Activated CD8-positive, alpha-beta memory T cell treated with anti-CD3 and anti-CD28 coated beads, Interleukin-2, amount 50 U/mL, for 1 hour (primary cell): ENCODE measurements around the gene ARSG.
"Not testable (repeated sequence)": the region's sequence is repeated elsewhere in the genome, so short reads cannot be mapped to it uniquely, and the experiment has no call there.

Experiments used
- DNase-seq: peaks from one replicate; pipeline ENCODE4 v3.0.0-alpha.2; 2020; ENCODE audit errors: extremely low read depth

Gene ARSG

DNA sequence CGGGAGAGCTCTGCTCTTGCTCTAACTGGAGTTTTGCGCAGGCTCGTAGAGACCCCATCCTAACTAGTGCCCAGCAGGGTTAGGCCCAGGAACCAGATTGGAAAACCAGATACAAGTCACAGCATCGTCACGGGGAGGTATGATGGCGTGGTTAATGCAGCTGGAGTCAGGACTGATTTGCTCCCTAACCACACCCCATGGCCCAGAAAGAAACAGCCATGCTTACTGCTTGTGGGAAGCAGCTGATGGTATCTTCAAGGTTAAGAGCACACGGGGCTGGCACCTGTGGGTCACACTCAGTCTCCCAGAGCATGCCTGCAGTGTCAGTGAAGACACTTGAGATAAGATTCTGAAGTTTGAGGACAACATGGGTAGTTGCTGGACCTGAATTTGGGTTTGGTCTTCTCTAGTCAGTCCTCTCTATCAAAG, 105.8 kb downstream of the ARSG start:
- no peak for DNase-seq

DNA sequence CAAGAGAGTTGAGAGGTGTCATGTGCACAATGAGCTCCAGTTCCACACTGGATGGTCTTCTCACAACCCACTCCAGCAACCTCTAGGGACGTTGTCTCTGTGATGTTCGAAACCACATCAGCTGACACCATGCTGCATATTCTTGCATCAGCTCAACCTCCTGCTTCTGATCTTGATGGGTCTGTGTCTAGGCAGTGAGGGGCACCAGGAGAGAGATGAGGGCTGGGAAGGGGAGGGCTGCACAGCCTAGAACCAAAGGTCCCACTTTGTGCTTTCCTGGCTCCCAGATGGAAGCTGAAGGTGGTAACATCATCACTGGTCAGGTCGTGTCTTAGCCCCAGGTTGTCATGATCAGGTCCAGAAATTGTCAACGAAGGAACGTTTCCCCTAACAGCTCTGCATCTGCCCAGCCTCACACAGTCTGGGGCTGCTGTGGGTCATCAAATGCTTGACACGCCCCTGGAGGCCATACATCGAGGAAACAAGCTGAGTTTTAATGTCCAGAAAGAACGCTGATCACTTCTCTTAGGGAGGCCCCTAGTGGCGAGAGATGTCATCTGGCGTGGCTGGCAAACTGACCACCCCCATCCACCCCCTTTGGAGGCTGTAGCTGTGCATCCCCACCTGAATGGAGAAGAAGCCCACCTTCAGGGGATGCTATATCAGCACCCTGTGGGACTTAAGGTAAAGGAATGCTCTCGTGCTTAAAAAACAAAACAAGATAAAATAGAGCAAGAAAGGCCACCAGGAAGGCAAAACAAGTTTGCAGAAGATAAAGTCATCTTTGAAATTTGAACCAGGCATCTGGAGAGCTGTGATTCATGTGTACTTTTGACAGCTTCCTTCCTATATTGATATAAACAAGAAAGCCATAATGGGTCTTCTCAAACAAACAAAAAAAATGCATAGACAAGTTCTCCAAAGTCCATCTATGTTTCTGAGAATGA, 107.7 kb downstream of the ARSG start:
- no peak for DNase-seq

DNA sequence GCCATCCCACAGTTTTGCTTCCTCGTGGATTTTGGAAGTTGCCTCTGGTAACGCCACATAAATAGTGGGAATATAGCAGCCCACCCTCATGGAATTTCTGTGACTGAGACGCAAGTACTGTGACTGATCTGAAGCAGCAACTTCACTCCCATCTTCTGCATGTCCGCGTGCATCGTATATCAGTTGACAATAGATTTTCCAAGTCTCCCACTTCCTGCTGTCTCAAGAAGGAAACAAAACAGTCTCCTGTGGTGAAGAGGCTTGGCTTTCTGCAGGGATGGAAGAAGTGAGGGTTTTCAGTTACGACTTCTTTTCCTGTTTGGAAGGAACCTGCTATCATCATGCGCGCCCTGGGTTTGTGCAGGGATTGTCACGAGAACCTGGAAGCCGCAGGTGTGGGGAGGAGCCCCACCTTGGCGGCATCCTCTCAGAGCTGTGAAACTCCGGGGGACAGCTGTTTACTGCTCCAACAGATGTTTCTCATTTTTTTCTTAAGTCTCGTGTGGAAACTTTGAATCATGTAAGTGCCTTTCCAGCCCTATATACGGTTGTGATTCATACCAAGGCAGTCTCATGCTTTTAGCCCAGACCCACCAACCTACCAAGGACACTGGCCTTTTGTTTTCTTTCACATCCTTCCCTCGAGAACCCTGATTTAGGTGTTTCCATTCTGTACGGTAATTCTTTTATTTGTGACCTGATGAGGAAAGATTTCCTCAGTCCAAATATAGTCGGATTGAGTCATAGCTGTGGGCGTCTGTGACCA, 108.5 kb downstream of the ARSG start:
- no peak for DNase-seq

DNA sequence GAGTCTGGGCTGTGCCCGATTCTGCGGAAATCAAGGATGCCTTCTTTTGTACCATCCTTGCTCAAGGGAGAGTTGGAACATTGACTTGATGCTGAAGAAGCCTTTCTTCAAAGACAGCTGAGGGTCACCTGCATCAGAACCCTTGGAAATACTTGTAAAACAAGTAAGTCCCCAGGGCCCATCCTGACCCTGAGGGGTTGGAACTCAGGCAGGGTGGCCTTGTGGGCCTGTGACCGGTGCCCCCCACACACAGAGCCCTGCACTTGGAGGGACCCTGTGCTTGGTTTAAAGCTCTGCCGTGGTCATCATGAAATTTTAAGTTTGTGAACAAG, 109.1 kb downstream of the ARSG start:
- DNase-seq: no peak

DNA sequence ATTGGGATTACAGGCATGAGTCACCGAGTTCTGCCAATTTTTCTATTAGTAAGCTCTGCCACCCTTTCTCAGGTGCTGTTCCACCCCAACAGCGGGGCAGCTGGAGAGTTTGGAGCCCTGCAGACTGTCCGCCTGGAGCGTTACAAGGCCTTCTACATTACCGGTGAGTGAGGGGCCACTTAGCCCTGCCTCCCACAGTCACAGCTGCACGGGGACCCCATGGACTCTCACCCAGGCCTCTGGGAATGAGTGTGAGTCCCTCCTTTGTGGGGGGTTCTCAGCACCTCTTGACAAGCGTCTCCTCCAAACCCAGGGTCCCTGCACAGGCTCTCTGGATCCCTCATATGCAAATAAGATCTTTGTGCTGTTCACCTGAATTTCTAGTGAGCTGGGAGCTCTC, 110.0 kb downstream of the ARSG start:
- DNase-seq: no peak

DNA sequence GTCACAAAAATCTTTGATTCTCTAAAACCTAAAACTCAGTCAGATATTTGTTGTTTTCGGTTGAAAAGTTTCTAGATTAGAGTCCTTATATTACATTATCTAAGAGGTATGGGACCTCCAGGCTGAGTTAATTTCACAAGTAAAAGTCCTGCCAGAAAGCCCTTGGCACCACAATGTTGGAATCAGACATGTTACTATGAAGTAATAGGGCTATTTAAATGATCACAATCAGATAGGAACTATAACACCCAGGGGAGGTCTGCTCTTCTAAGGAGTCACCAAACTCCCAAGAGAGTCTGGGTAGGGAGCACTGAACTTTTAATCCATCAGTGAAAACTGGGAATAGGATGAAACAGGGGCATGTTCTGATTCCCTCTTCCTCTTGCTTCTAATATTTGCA, 111.8 kb downstream of the ARSG start:
- no peak for DNase-seq

DNA sequence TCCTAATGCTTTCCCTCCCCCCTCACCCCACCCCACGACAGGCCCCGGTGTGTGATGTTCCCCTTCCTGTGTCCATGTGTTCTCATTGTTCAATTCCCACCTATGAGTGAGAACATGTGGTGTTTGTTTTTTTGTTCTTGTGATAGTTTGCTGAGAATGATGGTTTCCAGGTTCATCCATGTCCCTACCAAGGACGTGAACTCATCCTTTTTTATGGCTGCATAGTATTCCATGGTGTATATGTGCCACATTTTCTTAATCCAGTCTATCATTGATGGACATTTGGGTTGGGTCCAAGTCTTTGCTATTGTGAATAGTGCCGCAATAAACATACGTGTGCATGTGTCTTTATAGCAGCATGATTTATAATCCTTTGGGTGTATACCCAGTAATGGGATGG, 112.5 kb downstream of the ARSG start:
- not testable (repeated sequence) for DNase-seq

DNA sequence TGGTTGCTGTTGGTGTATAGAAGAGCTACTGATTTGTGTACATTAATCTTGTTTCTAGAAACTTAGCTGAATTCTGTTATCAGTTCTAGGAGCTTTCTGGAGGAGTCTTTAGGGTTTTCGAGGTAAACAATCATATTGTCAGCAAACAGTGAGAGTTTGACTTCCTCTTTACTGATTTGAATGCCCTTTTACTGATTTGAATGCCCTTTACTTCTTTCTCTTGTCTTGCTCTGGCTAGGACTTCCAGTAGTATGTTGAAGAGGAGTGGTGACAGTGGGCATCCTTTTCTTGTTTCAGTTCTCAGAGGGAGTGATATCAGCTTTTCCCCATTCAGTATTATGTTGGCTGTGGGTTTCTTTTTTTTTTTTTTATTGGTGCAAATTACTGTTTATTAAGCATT, 116.4 kb downstream of the ARSG start:
- DNase-seq: not testable (repeated sequence)

DNA sequence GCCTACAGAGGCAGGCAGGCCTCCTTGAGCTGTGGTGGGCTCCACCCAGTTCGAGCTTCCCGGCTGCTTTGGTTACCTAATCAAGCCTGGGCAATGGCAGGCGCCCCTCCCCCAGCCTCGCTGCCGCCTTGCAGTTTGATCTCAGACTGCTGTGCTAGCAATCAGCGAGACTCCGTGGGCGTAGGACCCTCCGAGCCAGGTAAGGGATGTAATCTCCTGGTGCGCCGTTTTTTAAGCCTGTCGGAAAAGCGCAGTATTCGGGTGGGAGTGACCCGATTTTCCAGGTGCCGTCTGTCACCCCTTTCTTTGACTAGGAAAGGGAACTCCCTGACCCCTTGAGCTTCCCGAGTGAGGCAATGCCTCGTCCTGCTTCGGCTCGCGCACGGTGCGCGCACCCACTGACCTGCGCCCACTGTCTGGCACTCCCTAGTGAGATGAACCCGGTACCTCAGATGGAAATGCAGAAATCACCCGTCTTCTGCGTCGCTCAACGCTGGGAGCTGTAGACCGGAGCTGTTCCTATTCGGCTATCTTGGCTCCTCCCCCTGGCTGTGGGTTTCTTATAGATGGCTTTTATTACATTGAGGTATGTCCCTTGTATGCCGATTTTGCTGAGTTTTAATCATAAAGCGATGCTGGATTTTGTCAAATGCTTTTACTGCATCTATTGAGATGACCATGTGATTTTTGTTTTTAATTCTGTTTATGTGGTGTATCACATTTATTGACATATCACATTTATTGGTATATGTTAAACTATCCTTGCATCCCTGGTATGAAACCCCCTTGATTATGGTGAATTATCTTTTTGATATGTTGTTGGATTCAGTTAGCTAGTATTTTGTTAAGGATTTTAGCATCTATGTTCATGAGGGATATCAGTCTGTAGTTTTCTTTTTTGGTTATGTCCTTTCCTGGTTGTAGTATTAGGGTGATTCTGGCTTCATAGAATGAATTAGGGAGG, 122.6 kb downstream of the ARSG start:
- not testable (repeated sequence) for DNase-seq

DNA sequence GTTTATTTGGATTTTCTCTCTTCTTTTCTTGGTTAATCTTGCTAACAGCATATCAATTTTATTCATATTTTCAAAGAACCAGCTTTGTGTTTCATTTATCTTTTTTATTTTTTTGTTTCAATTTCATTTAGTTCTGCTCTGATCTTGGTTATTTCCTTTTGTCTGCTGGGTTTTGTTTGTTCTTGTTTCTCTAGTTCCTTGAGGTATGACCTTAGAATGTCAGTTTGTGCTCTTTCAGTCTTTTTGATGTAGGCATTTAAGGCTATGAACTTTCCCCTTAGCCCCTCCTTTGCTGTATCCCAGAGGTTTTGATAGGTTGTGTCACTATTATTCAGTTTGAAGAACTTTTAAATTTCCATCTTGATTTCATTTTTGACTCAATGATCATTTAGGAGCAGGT, 123.6 kb downstream of the ARSG start:
- DNase-seq: not testable (repeated sequence)

DNA sequence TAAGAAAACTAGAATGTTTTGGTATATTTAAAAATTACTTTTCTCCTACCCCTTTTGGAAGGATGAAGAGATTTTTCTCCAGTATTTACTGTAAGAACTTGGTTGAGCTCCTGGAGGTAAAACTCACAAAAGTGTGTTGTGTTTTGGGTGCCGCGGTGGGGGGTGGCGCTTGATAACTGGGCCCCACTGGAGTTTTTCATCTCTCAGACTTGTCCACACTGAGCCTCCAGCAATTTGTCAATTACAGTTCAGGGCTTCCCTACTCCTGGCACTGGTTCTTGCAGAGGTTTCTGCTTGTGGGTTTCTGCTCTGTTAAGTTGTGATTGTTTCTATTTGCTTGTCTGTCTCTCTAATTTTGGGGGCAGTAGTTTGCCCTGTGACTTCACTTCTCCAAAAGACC, 126.0 kb downstream of the ARSG start:
- DNase-seq: no peak

DNA sequence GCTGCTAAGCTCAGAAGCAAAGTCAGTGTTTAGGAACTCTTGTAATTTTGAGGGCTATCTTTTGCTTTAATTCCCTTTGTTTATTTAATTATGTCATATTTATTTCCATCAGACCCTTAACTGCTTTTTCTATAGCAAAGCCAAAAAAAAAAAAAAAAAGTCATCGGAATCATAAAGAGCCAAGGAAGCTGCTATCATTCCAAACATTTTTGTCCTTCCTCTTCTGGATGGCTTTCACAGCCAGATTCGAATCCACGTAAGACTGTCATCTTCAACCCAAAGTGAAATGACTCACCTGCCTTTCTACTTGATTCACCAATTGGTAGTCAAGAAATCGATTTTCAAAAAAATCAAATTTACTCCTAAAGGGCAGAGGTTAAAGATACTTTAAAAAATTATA, 127.6 kb downstream of the ARSG start:
- no peak for DNase-seq

DNA sequence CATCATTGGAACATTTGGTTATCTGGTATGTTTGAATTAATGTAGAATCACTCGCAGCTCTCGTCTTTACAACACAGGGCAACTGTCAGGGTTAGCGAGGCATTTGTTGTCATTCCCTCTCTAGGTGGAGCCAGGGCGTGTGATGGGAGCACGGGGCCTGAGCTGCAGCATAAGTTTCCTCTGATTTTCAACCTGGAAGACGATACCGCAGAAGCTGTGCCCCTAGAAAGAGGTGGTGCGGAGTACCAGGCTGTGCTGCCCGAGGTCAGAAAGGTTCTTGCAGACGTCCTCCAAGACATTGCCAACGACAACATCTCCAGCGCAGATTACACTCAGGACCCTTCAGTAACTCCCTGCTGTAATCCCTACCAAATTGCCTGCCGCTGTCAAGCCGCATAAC, 128.8 kb downstream of the ARSG start:
- no peak for DNase-seq

DNA sequence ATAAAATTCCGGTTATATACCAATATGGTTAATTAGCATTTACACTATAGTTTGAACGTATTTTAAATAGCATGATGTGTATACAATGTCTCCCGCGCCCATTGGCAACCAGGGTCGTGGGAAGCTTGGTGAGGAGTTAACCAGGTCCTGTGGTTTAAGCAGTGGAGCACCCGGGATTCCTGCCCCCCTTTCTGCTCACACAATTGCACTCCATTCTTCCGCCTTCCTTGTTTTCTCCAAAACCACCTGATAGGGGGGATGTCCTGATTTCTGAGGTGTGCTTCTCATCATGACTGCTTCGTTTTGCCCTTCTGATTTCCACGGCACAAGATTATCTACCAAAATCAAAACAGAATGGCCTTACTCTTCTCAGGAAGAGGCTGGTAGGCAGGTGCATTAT, 130.2 kb downstream of the ARSG start:
- DNase-seq: no peak

DNA sequence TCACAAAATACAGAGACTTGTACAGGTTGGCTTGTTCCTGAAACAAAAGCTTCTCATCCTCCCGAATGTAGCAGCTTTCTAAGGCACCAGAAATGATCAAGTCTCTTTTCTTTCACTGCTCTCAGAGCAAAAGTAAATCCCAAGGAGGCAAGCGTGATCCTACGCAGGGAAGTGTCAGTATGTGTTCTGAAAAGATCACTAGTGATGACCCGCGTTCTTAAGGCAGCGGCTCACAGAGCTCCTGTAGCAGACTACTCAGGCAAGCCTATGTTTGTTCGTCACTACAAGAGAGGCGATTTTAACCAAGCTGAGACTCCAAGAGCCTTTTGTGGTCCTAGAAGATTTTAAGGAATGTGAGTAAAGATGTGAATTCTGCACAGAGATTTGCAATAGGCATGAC, 131.5 kb downstream of the ARSG start:
- no peak for DNase-seq

DNA sequence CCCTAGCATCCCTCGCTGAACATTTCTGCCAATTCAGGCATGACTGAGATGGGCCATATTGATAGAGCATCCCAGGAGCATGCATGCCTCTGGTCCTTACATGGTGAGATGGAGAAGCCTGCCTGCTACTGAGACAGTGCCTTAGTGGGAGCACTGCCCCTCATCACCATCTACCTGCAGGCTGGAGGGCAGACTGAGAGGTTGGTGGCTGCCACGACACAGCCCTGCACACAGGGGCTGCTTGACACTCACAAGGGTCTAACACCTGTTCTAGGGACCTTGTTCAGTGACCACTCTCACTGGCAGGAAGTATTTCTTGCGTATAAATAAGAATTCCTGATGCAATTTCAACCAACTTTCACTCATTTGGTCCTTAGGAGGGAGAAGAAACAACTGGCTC, 132.0 kb downstream of the ARSG start:
- DNase-seq: no peak

DNA sequence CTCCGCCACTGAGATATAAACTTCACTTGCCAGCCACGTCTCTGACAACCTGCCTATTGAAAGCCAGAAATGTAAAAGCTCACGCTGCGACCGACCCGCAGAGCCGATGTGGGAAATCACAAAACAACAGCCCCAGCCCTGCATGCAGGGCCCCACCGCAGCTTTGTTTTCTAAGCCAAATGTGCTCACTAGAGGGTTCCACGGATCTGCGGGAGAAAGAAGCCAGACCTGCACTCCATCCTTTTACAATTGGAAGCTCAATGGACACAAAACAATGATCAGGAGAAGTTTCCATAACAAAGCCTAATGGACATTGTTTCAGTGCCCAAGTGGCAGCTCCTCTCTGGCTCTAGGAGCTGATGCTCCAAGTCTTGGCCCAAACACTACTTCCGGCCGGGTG, 132.9 kb downstream of the ARSG start:
- no peak for DNase-seq

DNA sequence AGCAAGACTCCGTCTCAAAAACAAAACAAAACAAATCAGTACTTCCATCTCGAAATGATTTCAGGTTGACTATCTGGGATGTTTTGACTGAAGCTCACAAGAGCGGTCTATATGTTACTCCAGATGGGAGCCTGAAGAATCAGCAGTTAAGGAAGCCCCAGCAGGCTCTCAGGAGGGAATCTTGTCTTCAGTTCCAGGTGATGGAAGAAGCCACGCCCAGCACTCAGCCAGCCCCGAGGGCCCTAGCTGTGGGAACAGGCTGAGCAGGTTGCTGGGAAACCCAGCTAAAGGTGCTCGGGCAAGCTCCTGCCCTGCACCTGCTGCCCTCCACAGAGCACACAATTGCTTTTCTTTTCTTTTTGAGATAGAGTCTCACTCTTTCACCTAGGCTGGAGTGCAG, 133.6 kb downstream of the ARSG start:
- no peak for DNase-seq

DNA sequence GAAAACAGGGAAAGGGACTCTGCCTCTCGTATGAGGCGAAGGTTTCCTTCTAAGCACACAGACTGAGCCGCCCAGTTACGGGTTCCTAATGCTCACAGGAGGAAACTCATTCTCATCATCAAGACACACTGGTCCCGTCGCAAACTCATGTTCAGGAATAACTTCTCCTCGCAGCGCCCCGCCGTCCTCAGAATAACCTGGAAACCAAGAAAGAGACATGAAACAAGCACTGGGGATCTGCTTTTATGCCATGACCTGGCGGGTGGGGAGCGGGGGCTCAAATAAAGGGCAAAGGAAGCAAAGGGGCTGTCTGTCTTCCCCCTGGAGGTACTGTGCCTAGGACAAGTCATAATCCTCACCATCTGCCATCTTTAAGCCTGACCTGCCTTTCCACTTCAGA, 134.7 kb downstream of the ARSG start:
- DNase-seq: no peak

DNA sequence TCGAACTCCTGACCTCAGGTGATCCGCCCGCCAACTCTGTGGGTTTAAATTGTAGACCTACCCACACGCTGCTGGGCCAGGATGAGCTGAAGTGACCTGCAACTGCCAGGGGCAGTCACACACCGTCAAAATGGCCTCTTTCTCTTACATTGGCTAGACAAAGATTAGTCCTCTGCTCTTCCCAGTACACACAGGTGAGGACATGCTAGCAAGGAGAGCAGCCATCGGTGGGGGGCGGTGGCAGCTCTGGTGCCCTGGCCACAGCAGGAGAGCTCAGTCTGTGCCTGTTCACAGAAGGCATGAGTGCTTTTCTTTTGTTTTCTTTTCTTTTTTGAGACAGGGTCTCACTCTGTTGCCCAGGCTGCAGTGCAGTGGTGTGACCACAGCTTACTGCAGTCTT, 136.3 kb downstream of the ARSG start:
- DNase-seq: no peak

DNA sequence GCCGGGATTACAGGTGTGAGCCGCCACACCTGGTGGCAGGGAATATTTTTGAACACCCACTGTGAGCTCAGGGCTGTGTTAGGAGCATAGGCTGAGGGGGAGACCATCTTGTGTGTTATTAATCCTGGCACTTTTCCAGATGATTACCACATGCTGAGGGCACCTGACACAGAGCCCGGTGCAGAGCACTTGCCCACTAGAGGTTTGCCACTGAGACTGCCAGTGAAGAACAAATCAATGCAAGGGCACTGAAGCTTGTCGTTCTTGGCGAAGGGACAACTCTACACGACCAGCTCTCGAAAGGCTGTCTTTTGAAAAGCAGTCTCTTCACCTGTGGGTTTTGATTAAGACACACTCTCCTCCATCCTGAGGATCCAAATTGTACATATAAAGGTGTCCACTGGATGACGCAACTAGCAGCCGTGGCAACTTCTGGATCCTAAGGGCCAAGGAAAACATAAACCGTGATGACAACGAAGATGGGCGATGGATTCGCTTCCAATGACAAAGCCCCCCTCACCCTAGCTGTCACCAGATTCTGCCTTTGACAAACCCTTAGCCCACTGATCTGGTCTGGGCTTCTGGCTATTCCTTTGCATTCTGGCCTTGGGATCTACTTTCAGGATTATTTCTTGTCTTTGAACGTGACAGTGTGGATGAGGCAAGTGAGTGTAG, 137.3 kb downstream of the ARSG start:
- no peak for DNase-seq
